ENCODE data around the gene ABHD16B. TPM values are rescaled to one million over a fixed set of nuclear protein-coding genes. Genes with fewer than 3 reads are reported as not detected.

The ABHD16B gene
- total RNA-seq, result not detected in 2 replicates

DNA sequence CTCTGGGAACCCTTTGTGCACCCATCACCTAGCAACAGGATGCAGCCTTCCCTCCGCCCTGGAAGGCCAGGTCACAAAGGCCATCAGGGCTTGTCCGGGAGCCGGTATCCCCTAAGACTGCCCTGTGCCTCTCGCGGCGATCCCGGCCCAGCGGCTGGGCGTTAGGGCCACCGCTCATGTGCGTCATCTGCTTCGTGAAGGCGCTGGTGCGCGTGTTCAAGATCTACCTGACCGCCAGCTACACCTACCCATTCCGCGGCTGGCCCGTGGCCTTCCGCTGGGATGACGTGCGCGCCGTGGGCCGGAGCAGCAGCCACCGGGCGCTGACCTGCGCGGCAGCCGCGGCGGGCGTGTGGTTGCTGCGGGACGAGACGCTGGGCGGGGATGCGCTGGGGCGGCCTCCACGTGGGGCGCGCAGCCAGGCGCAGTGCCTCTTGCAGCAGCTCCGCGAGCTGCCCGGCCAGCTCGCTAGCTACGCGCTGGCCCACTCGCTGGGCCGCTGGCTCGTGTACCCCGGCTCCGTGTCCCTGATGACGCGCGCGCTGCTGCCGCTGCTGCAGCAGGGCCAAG is at the start of gene ABHD16B:
Gene ABHD16B (plus strand): TSS at position 134 of the 570 bp plus-strand sequence. CDS start 43 bp downstream, at position 177.

DNA sequence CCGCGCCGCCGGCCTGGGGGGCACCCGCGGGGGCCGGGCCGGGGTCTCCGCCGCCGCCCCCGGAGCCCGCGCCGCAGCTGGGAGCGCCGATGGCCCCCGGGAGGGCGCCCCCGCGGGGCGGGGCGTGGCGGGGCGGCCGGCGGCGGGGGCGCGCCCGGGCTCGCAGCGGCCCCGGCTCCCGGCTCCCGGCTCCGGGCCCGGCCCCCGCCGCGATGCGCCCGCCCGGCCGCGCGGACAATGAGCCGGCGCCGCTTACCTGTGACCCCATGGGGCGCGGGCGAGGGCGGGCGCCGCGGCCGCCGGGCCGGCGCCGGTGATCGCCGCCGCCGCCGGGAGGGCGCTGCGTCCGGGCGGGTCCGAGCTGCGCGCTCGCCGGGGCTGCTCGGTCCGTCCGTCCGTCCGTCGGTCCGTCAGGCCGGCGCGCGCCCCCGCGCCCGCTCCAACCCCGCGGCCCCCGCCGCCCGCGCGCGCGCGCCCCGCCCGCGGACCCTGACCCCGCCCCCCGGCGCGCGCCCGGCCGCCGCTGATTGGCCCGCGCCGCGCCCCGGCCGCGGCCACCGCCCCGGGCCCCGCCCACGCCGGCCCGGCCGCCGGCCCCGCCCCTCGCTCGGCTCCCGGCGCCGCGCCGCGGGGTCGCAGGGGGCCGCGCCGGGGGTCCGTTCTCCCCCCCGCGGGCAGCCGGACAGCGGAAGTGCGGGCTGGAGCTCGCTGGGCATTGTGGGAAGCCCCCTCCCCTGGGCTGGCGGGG is 30.3 kb upstream of the ABHD16B start, which contains the start of gene ZBTB46:
Gene ZBTB46 (minus strand): TSS at position 424 of the 748 bp plus-strand sequence. CDS start 40,507 bp downstream, outside the sequence.

DNA sequence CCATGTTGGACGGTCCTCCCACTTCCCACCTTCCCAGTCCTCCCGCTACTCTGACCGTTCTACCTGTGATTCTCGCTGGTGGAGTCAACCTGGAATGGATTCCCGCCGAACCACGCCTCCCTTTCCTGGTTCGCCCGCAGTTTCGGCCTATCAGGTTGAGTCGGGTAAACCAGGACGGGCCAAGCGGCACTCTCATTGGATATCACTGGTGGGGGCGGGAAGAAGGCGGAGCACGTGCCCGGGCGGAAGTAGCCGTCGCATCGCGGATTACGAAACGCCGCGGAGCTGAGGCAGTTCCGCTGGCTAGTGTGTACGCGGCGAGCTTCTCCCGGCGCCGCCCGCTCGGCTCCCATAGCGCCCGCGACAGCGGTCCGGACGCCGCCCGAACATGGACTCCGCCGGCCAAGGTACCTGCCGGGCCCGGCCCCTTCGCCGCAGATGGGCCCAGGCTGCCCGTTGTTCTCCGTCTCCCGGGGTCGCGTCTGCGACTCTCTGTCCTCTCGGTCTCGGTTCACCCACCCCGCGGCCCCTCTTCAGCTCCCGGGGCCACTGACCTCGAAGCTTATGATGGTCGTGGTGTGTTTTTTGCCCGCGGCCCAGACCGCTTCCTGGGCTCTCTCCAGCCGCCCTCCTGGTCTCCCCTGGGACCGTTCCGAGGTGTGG is 3.8 kb downstream of the ABHD16B start, which contains the start of gene TPD52L2:
Gene TPD52L2 (plus strand): TSS at position 293 of the 663 bp plus-strand sequence. CDS start 96 bp downstream, at position 389.

GRCh38 chr20:63894358-63895201 is 33.3 kb downstream of the ABHD16B start, which contains the start of gene DNAJC5:
TSS of gene DNAJC5 (plus strand) at chr20:63895126. CDS start at chr20:63928346, 33,220 bp downstream.

Other genes starting within 250 kb of the ABHD16B start
- 11.1 and 11.7 TPM in 2 replicates for gene GMEB2, start 234.4 kb upstream of the ABHD16B start, total RNA-seq
- 18.9 and 43.9 TPM in 2 replicates for gene STMN3, start 208.1 kb upstream of the ABHD16B start, total RNA-seq
- gene RTEL1, start 203.2 kb upstream of the ABHD16B start, total RNA-seq, result 15.9 and 31.5 TPM in 2 replicates
- 57.4 and 110 TPM in 2 replicates for gene TNFRSF6B, start 164.8 kb upstream of the ABHD16B start, total RNA-seq
- gene ARFRP1, start 153.5 kb upstream of the ABHD16B start, total RNA-seq, result 43.7 and 61.0 TPM in 2 replicates
- gene ZGPAT, start 153.5 kb upstream of the ABHD16B start, total RNA-seq, result 23.4 and 31.4 TPM in 2 replicates
- gene LIME1, start 124.8 kb upstream of the ABHD16B start, total RNA-seq, result 5.2 and 7.0 TPM in 2 replicates
- 32.0 and 35.4 TPM in 2 replicates for gene SLC2A4RG, start 121.7 kb upstream of the ABHD16B start, total RNA-seq
- 11.9 and 16.7 TPM in 2 replicates for gene ZBTB46, start 30.2 kb upstream of the ABHD16B start, total RNA-seq
- 159 and 171 TPM in 2 replicates for gene TPD52L2, start 3.8 kb downstream of the ABHD16B start, total RNA-seq
- 55.2 and 60.0 TPM in 2 replicates for gene DNAJC5, start 33.6 kb downstream of the ABHD16B start, total RNA-seq
- gene UCKL1, start 94.9 kb downstream of the ABHD16B start, total RNA-seq, result 22.4 and 24.0 TPM in 2 replicates
- gene ZNF512B, start 108.4 kb downstream of the ABHD16B start, total RNA-seq, result 7.1 and 7.6 TPM in 2 replicates
- 0.87 and 1.00 TPM in 2 replicates for gene SAMD10, start 118.1 kb downstream of the ABHD16B start, total RNA-seq
- 65.7 and 73.8 TPM in 2 replicates for gene PRPF6, start 119.6 kb downstream of the ABHD16B start, total RNA-seq
- gene C20orf204, start 174.7 kb downstream of the ABHD16B start, total RNA-seq, result 0.77 and 1.2 TPM in 2 replicates
- 0.12 TPM in 1 of 2 replicates, not detected in the other for gene SOX18, start 188.1 kb downstream of the ABHD16B start, total RNA-seq
- gene TCEA2, start 201.7 kb downstream of the ABHD16B start, total RNA-seq, result 10.8 and 24.7 TPM in 2 replicates
- gene RGS19, start 218.0 kb downstream of the ABHD16B start, total RNA-seq, result 7.5 and 8.7 TPM in 2 replicates
- 1.1 and 2.1 TPM in 2 replicates for gene OPRL1, start 218.6 kb downstream of the ABHD16B start, total RNA-seq
- gene LKAAEAR1, start 222.9 kb downstream of the ABHD16B start, total RNA-seq, result not detected in 2 replicates
- not detected in 2 replicates for gene NPBWR2, start 246.1 kb downstream of the ABHD16B start, total RNA-seq

Data from uterine smooth muscle cell (primary cell).